ENCODE measurements around the gene PPFIA2. TPM values are rescaled to one million over a fixed set of nuclear protein-coding genes. Genes with fewer than 3 reads are reported as not detected.

PPFIA2 gene
- total RNA-seq, 2 donors from 2014 or later: not detected

DNA sequence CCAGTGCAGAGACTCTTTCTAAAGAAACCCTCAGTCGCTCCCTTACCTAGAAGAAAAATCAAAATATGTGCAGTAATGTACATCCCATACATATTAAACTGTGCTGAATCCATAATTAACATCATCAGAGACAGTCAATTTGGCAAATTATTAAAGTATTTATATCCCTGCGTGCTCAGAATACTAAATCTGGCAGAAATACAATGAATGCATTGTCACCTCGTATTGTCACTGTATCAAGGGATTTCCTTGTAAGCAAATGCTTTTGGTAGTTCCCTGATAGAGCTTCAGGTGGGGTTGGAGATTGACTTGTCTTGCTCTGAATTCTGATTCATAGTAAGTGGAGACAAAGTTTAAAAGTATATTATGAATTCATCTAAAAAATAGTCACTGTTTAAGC, 319.1 kb downstream of the PPFIA2 start:
- H3K9me3 Mint-ChIP-seq: no peaks in the 10 kb centered on the region
- no peaks in the 10 kb centered on the region for H3K27me3 Mint-ChIP-seq (ENCODE audit: low read depth)
- H3K27ac Mint-ChIP-seq: no peak overlapping the region
- ATAC-seq (replicated peaks in 1 of 2): no peak
- no peaks in the 10 kb centered on the region for H3K36me3 Mint-ChIP-seq (ENCODE audit: insufficient read depth in 2 of 2)
- H3K4me3 Mint-ChIP-seq: no peak overlapping the region
- no peak for DNase-seq
- H3K4me1 Mint-ChIP-seq (ENCODE audit: low read depth): no peaks in the 10 kb centered on the region

DNA sequence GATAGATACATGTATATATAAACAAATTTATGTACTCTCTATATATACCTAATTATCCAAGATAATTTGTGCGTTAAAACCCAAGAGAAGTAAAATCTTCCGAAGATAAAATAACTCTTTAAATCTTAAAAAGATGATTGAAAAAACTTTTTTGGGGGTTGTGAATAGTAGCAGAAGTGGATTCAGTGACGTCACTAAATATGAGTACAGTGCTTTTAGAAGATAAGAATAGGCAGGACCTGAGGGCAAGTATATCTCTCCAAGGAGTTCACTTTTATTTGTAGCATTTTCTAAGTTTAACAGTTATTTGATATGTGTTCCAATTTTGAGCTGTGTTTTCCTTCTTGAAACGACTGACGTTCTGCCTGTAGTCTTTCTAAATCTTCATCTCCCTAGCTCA, 319.8 kb downstream of the PPFIA2 start:
- H3K27me3 Mint-ChIP-seq (ENCODE audit: low read depth): no peaks in the 10 kb centered on the region
- no peaks in the 10 kb centered on the region for H3K4me1 Mint-ChIP-seq (ENCODE audit: low read depth)
- H3K27ac Mint-ChIP-seq: no peak overlapping the region
- H3K36me3 Mint-ChIP-seq (ENCODE audit: insufficient read depth in 2 of 2): no peaks in the 10 kb centered on the region
- DNase-seq (no peak), ATAC-seq (replicated peaks in 1 of 2) (no peak)
- no peak overlapping the region for H3K4me3 Mint-ChIP-seq
- H3K9me3 Mint-ChIP-seq: no peaks in the 10 kb centered on the region

- H3K9me3 Mint-ChIP-seq: peaks cover under 1 to 5% of the 10 kb centered on the region in 2 donors
- ATAC-seq (replicated peaks in 1 of 2) (no peak), DNase-seq (no peak)
- no peak overlapping the region for H3K27ac Mint-ChIP-seq
- H3K36me3 Mint-ChIP-seq (ENCODE audit: insufficient read depth in 2 of 2): no peaks in the 10 kb centered on the region
- H3K4me3 Mint-ChIP-seq: no peak overlapping the region
- no peaks in the 10 kb centered on the region for H3K4me1 Mint-ChIP-seq (ENCODE audit: low read depth)
- no peaks in the 10 kb centered on the region for H3K27me3 Mint-ChIP-seq (ENCODE audit: low read depth)
Measured at GRCh38 chr12:81417056-81417455, 342.1 kb downstream of the PPFIA2 start.

- H3K27ac Mint-ChIP-seq: no peak overlapping the region
- ATAC-seq (replicated peaks in 1 of 2): no peak
- no peaks in the 10 kb centered on the region for H3K36me3 Mint-ChIP-seq (ENCODE audit: insufficient read depth in 2 of 2)
Measured at GRCh38 chr12:81416571-81416970, 342.6 kb downstream of the PPFIA2 start.

DNA sequence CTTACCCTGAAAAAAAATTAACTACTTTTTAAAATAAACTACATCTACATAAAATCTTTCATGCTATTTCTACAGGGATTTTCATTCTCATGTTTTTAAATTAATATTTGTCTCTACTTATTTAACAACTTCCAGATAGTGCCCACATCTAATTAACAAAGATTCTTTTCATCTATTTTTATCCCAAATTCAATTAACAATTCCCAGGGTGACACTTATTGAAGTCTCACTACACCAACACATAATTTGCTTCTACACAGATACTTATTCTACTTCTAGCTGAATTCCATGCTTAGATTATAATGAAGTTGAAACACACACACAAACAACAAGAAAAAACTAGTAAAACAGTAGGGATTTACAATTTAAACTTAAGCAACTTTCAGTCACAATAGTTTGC, 344.7 kb downstream of the PPFIA2 start:
- H3K4me3 Mint-ChIP-seq: no peak overlapping the region
- no peak for ATAC-seq (replicated peaks in 1 of 2)

More at GRCh38 chr12:81416571-81416970, 342.6 kb downstream of the PPFIA2 start:
- Mint-ChIP-seq H3K4me3 (no peak overlapping the region), H3K9me3 (peaks cover 0 to 5% of the 10 kb centered on the region in 2 donors), H3K4me1 (ENCODE audit: low read depth) (no peaks in the 10 kb centered on the region), H3K27me3 (ENCODE audit: low read depth) (no peaks in the 10 kb centered on the region)
- no peak for DNase-seq

DNA sequence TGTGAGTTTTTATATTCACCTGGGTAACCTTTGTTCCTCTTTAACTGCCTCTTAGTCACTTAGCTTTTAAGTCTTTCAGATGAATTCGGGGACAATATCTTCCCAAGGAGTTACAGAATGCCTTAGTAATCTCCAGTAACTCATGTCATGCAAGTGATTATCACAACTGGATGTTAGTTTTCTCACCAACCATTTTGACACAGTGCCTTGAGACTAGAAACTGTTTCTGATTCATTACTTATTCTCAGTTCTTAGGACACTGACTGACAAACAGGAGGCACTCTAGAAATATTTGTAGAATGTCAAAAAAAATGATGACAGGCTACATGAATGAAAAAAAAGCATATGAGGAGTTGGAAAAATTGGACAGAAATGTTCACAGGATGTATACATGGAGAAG, 346.2 kb downstream of the PPFIA2 start:
- DNase-seq: no peak
- H3K27ac Mint-ChIP-seq: no peak overlapping the region
- H3K9me3 Mint-ChIP-seq: peaks cover 0 to 2% of the 10 kb centered on the region in 2 donors
- ATAC-seq (replicated peaks in 1 of 2): no peak
- no peak overlapping the region for H3K4me3 Mint-ChIP-seq
- H3K36me3 Mint-ChIP-seq (ENCODE audit: insufficient read depth in 2 of 2): no peaks in the 10 kb centered on the region
- H3K27me3 Mint-ChIP-seq (ENCODE audit: low read depth): no peaks in the 10 kb centered on the region
- no peaks in the 10 kb centered on the region for H3K4me1 Mint-ChIP-seq (ENCODE audit: low read depth)

More for the DNA sequence above, 344.7 kb downstream of the PPFIA2 start:
- H3K27ac Mint-ChIP-seq: no peak overlapping the region
- H3K36me3 Mint-ChIP-seq (ENCODE audit: insufficient read depth in 2 of 2): no peaks in the 10 kb centered on the region
- no peak for DNase-seq
- H3K27me3 Mint-ChIP-seq (ENCODE audit: low read depth): no peaks in the 10 kb centered on the region
- no peaks in the 10 kb centered on the region for H3K4me1 Mint-ChIP-seq (ENCODE audit: low read depth)
- H3K9me3 Mint-ChIP-seq: peaks cover 0 to 2% of the 10 kb centered on the region in 2 donors

DNA sequence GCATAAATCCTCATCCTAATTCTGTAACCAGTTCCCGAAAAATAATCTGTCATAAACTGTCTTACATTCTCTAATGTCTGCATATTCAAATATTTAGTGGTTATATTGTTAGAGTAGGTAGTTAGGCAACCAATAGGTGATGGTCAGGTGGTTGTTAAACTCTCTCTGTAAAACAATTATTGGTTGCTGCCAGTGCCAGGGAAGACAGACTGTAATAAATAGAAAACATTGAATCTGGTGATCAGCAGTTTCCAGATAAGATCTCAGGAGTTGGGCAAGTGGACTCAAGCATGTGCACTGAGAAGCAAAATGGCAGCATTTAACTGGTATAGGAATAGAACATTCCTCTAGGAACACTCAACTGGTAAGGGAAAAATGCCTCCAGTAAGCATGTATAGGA, 355.8 kb downstream of the PPFIA2 start:
- no peak for DNase-seq
- no peak overlapping the region for H3K27ac Mint-ChIP-seq
- H3K27me3 Mint-ChIP-seq (ENCODE audit: low read depth): no peaks in the 10 kb centered on the region
- no peaks in the 10 kb centered on the region for H3K4me1 Mint-ChIP-seq (ENCODE audit: low read depth)
- H3K36me3 Mint-ChIP-seq (ENCODE audit: insufficient read depth in 2 of 2): peaks cover 0 to 2% of the 10 kb centered on the region in 2 donors
- H3K9me3 Mint-ChIP-seq: peaks cover 2 to 6% of the 10 kb centered on the region in 2 donors
- no peak overlapping the region for H3K4me3 Mint-ChIP-seq
- no peak for ATAC-seq (replicated peaks in 1 of 2)

DNA sequence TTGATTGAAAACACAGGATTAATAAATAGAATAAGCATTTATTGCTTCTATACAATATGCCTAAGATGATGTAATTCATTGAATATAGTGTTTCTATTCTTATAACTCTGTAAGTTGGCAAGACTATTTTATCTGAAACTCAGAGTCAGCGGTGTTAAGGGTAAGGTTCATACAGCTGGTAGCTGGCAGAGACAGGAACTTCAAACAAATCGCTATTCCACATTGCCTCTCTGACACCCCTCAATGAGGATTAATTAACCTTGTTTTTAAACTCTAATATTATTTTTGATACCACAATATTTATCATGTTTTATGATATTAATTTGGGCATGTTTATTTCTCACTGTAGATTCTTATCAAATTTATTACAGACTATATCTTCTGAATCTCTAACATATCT, 357.9 kb downstream of the PPFIA2 start:
- ATAC-seq (replicated peaks in 1 of 2): no peak
- no peak for DNase-seq
- H3K4me3 Mint-ChIP-seq: no peak overlapping the region
- peaks cover 1 to 2% of the 10 kb centered on the region in 2 donors for H3K9me3 Mint-ChIP-seq
- H3K27ac Mint-ChIP-seq: no peak overlapping the region
- no peaks in the 10 kb centered on the region for H3K4me1 Mint-ChIP-seq (ENCODE audit: low read depth)
- no peaks in the 10 kb centered on the region for H3K27me3 Mint-ChIP-seq (ENCODE audit: low read depth)
- H3K36me3 Mint-ChIP-seq (ENCODE audit: insufficient read depth in 2 of 2): no peaks in the 10 kb centered on the region

DNA sequence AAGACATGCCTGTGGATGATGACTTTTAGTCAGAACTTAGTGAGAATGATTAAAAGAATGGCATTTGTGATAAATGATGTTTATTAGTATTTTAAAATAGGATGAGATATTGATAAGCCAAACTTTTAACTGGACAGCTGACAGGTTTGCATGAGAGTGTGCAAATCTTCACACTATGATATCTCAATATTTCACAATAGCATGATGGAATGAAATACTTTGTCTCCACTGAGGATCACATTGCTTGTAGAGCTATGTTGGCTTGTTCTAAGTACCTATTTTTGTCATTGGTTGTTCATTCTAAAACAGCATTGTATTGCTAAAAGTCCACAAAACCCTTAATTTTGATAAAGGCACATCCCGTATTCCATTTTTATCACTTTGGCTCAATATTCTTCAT, 359.1 kb downstream of the PPFIA2 start:
- no peak for DNase-seq
- H3K4me3 Mint-ChIP-seq: no peak overlapping the region
- ATAC-seq (replicated peaks in 1 of 2): no peak
- H3K4me1 Mint-ChIP-seq (ENCODE audit: low read depth): no peaks in the 10 kb centered on the region
- no peaks in the 10 kb centered on the region for H3K36me3 Mint-ChIP-seq (ENCODE audit: insufficient read depth in 2 of 2)
- H3K27ac Mint-ChIP-seq: no peak overlapping the region
- H3K27me3 Mint-ChIP-seq (ENCODE audit: low read depth): no peaks in the 10 kb centered on the region
- peaks cover 2 to 4% of the 10 kb centered on the region in 2 donors for H3K9me3 Mint-ChIP-seq

GRCh38 chr12:81395431-81395830, 363.7 kb downstream of the PPFIA2 start:
- H3K36me3 Mint-ChIP-seq (ENCODE audit: insufficient read depth in 2 of 2): no peaks in the 10 kb centered on the region
- no peak overlapping the region for H3K4me3 Mint-ChIP-seq
- no peak for ATAC-seq (replicated peaks in 1 of 2)
- no peaks in the 10 kb centered on the region for H3K4me1 Mint-ChIP-seq (ENCODE audit: low read depth)
- no peaks in the 10 kb centered on the region for H3K27me3 Mint-ChIP-seq (ENCODE audit: low read depth)
- H3K9me3 Mint-ChIP-seq: peaks cover 5 to 8% of the 10 kb centered on the region in 2 donors
- no peak overlapping the region for H3K27ac Mint-ChIP-seq
- no peak for DNase-seq

GRCh38 chr12:81389550-81390099, 369.5 kb downstream of the PPFIA2 start:
- Mint-ChIP-seq H3K4me3 (no peak overlapping the region), H3K4me1 (ENCODE audit: low read depth) (no peaks in the 10 kb centered on the region), H3K9me3 (peaks cover 4 to 9% of the 10 kb centered on the region in 2 donors), H3K36me3 (ENCODE audit: insufficient read depth in 2 of 2) (peaks cover 0 to 2% of the 10 kb centered on the region in 2 donors), H3K27me3 (ENCODE audit: low read depth) (no peaks in the 10 kb centered on the region), H3K27ac (no peak overlapping the region)
- DNase-seq (no peak), ATAC-seq (replicated peaks in 1 of 2) (no peak)

- no peaks in the 10 kb centered on the region for H3K4me1 Mint-ChIP-seq (ENCODE audit: low read depth)
- peaks cover 2 to 5% of the 10 kb centered on the region in 2 donors for H3K9me3 Mint-ChIP-seq
- no peak overlapping the region for H3K27ac Mint-ChIP-seq
- no peak overlapping the region for H3K4me3 Mint-ChIP-seq
- no peak for DNase-seq
- H3K27me3 Mint-ChIP-seq (ENCODE audit: low read depth): no peaks in the 10 kb centered on the region
- peaks cover 0 to 2% of the 10 kb centered on the region in 2 donors for H3K36me3 Mint-ChIP-seq (ENCODE audit: insufficient read depth in 2 of 2)
- ATAC-seq (replicated peaks in 1 of 2): no peak
Measured at GRCh38 chr12:81386101-81386500, 373.0 kb downstream of the PPFIA2 start.

GRCh38 chr12:81381951-81382350, 377.2 kb downstream of the PPFIA2 start:
- H3K4me3 Mint-ChIP-seq: no peak overlapping the region

DNA sequence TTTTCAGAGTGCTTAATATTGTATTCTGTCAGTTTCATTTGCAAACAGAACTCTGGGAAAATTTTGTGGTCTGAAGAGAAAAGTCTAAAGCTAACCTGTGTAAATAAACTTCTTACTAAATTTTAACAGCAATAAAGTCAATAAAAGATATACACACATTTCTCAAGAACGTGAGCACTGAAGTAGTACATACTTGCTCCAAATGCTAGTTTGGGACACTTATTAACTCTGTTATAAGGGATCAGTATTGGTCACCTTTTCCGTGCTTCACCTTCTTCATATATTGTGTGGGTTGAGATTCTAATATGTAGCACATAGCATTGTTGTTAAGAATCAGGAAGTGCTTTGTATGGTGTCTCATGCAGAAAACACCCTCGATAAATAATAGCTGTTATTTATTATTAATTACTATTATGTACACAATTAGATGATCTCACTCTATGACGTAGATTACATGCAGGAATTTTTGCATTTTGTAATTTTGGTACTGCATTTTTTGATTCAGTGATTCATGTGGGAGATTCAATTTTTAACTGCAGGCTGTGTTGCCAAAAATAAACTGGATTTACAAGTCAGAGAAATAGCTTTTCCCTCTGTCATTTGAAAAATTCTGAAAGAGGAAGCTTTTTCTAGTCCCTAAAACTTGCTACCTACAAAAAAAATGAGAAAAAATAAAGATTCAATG, 380.4 kb downstream of the PPFIA2 start:
- H3K9me3 Mint-ChIP-seq: no peaks in the 10 kb centered on the region
- H3K36me3 Mint-ChIP-seq (ENCODE audit: insufficient read depth in 2 of 2): no peaks in the 10 kb centered on the region
- DNase-seq (no peak), ATAC-seq (replicated peaks in 1 of 2) (no peak)
- H3K4me3 Mint-ChIP-seq: no peak overlapping the region
- no peaks in the 10 kb centered on the region for H3K27me3 Mint-ChIP-seq (ENCODE audit: low read depth)
- H3K4me1 Mint-ChIP-seq (ENCODE audit: low read depth): no peaks in the 10 kb centered on the region
- H3K27ac Mint-ChIP-seq: no peak overlapping the region

More at GRCh38 chr12:81381951-81382350, 377.2 kb downstream of the PPFIA2 start:
- Mint-ChIP-seq H3K36me3 (ENCODE audit: insufficient read depth in 2 of 2) (no peaks in the 10 kb centered on the region), H3K27me3 (ENCODE audit: low read depth) (no peaks in the 10 kb centered on the region), H3K9me3 (no peaks in the 10 kb centered on the region), H3K4me1 (ENCODE audit: low read depth) (no peaks in the 10 kb centered on the region), H3K27ac (no peak overlapping the region)
- no peak for DNase-seq
- no peak for ATAC-seq (replicated peaks in 1 of 2)
